Endothelial cell of umbilical vein (primary cell): Measurements from ENCODE around the gene KAZN. TPM values are rescaled to one million over a fixed set of nuclear protein-coding genes. Genes with fewer than 3 reads are reported as not detected.

Source experiments
- BruUV-seq: library from RNA; stranded (reverse); fragments of 400-500 nt; replicated peaks from 2 replicates; lab custom pipeline; 2021; lab: Mats Ljungman, UMichigan
- CTCF ChIA-PET: fragments of 300-600, 350-600 bp; sonication (Branson Sonifier 250); formaldehyde crosslinking; loops from one replicate; lab custom pipeline; 2021; ENCODE audit warnings: antibody characterized with exemption, inconsistent platforms; lab: Charles Lee
- POLR2A ChIA-PET: fragments of 300-600, 350-600 bp; sonication (Branson Sonifier 250); formaldehyde crosslinking; loops from one replicate; lab custom pipeline; 2021; ENCODE audit warnings: antibody characterized with exemption, inconsistent platforms; lab: Charles Lee
- DNase-seq: peaks from one replicate; pipeline ENCODE4 v3.0.0-alpha.2; 2011; ENCODE audit warnings: low read depth, low spot score
- FAIRE-seq: peaks from 2 replicates; lab custom pipeline; 2011; peaks lifted over from hg19 to GRCh38; lab: Jason Lieb, UNC
- H2AFZ ChIP-seq: 2 replicates; pipeline ENCODE4 v1.6.0; 2012; ENCODE audit warnings: low read depth, low read length, control low read depth, inconsistent platforms
- H3K27ac ChIP-seq: 2 replicates; pipeline ENCODE4 v1.5.1; 2011; ENCODE audit warnings: low read depth, mild to moderate bottlenecking, control low read depth, low read length, moderate library complexity; ENCODE audit not compliant: insufficient read depth
- H3K27me3 ChIP-seq, 2 experiments: 2 replicates each; pipeline versions ENCODE4 v1.6.0 to v1.6.1; 2011; ENCODE audit warnings: low read length in 2 of 2, mixed read lengths in 1 of 2; ENCODE audit not compliant: control insufficient read depth in 2 of 2, insufficient read depth in 2 of 2
- H3K36me3 ChIP-seq, 2 experiments: 2 replicates in 1 of 2; 3 replicates in 1 of 2; pipeline ENCODE4 v1.5.1; 2011; ENCODE audit warnings: low read length in 2 of 2, mild to moderate bottlenecking in 1 of 2, moderate library complexity in 1 of 2; ENCODE audit not compliant: control insufficient read depth in 2 of 2, insufficient read depth in 2 of 2; ENCODE audit errors: extremely low read depth in 1 of 2
- H3K4me1 ChIP-seq: 3 replicates; pipeline ENCODE4 v1.5.1; 2011; ENCODE audit warnings: mild to moderate bottlenecking, low read length; ENCODE audit not compliant: control insufficient read depth, insufficient read depth; ENCODE audit errors: extremely low read depth
- H3K4me2 ChIP-seq: 2 replicates; pipeline ENCODE4 v1.6.1; 2011; ENCODE audit warnings: low read length, control low read depth, mixed read lengths; ENCODE audit not compliant: insufficient read depth
- H3K4me3 ChIP-seq, 3 experiments: fragments of 200-600 bp in 1 of 3; sonication (generic), shearing (Covaris generic) in 1 of 3; replicated peaks in 1 of 3; 2 replicates each; pipeline ENCODE4 v1.5.1; 2011 to 2016; ENCODE audit warnings: control low read depth in 3 of 3, low read length in 3 of 3, mild to moderate bottlenecking in 2 of 3, inconsistent platforms in 1 of 3, low read depth in 1 of 3, moderate library complexity in 1 of 3; ENCODE audit not compliant: insufficient read depth in 1 of 3
- H3K79me2 ChIP-seq: 2 replicates; pipeline ENCODE4 v1.6.0; 2012; ENCODE audit warnings: low read length, inconsistent platforms; ENCODE audit not compliant: control insufficient read depth, insufficient read depth
- H3K9ac ChIP-seq: replicated peaks from 2 replicates; pipeline ENCODE3; 2011; ENCODE audit warnings: low read length, control low read depth; ENCODE audit not compliant: insufficient read depth; ENCODE audit errors: extremely low read depth
- H3K9me1 ChIP-seq: replicated peaks from 3 replicates; pipeline ENCODE4 v1.6.0; 2011; ENCODE audit warnings: mild to moderate bottlenecking, low read length; ENCODE audit not compliant: control insufficient read depth, insufficient read depth; ENCODE audit errors: extremely low read depth
- H3K9me3 ChIP-seq: replicated peaks from 2 replicates; pipeline ENCODE4 v1.5.1; 2012; ENCODE audit warnings: low read length, inconsistent platforms; ENCODE audit not compliant: control insufficient read depth, insufficient read depth
- H4K20me1 ChIP-seq: replicated peaks from 2 replicates; pipeline ENCODE3; 2011; ENCODE audit warnings: mild to moderate bottlenecking, low read length; ENCODE audit not compliant: control insufficient read depth, insufficient read depth; ENCODE audit errors: extremely low read depth
- CTCF ChIP-seq, 2 donors: IDR thresholded peaks; 1 replicate in 1 of 2; 2 replicates in 1 of 2; pipeline ENCODE4 v1.5.1; 2011; ENCODE audit warnings: low read length in 2 of 2, mild to moderate bottlenecking in 2 of 2, moderate library complexity in 2 of 2, control low read depth in 1 of 2, inconsistent platforms in 1 of 2, low read depth in 1 of 2; ENCODE audit not compliant: insufficient read depth in 1 of 2; ENCODE audit errors: extremely low read depth in 1 of 2
- EZH2 ChIP-seq: IDR thresholded peaks from 2 replicates; pipeline ENCODE4 v1.6.1; 2012; ENCODE audit warnings: borderline replicate concordance, low read depth, mild to moderate bottlenecking, moderate library complexity, low read length, inconsistent platforms; ENCODE audit not compliant: severe bottlenecking
- FOS ChIP-seq: IDR thresholded peaks from 2 replicates; pipeline ENCODE4 v1.6.1; 2011; ENCODE audit warnings: mild to moderate bottlenecking, low read length, moderate library complexity, borderline replicate concordance; ENCODE audit not compliant: insufficient read depth
- GATA2 ChIP-seq: IDR thresholded peaks from 2 replicates; pipeline ENCODE4 v1.7.0; 2011; ENCODE audit warnings: low read depth, mild to moderate bottlenecking, moderate library complexity, mixed read lengths, low read length; ENCODE audit not compliant: insufficient read length, insufficient read depth
- JUN ChIP-seq: IDR thresholded peaks from 2 replicates; pipeline ENCODE4 v1.6.1; 2011; ENCODE audit warnings: borderline replicate concordance, low read depth; ENCODE audit not compliant: insufficient read length, insufficient read depth
- MAX ChIP-seq: IDR thresholded peaks from 2 replicates; pipeline ENCODE4 v1.6.1; 2011; ENCODE audit not compliant: insufficient read depth, insufficient read length
- MYC ChIP-seq: IDR thresholded peaks from one replicate; pipeline ENCODE4 v1.6.1; 2011; ENCODE audit warnings: mild to moderate bottlenecking, low read depth, low read length
- POLR2A ChIP-seq: IDR thresholded peaks from 2 replicates; pipeline ENCODE4 v1.6.1; 2012; ENCODE audit warnings: low read depth, mild to moderate bottlenecking, control low read depth, low read length
- POLR2AphosphoS5 ChIP-seq: IDR thresholded peaks from 2 replicates; pipeline ENCODE4 v1.6.1; 2012; ENCODE audit warnings: low read depth, mild to moderate bottlenecking, control low read depth, low read length, moderate library complexity; ENCODE audit not compliant: insufficient read depth
- dilution Hi-C: fragments of 300-500 bp; cut with MboI; formaldehyde crosslinking; loops from one replicate; pipeline ENCODE4 v1.15.0; 2019; ENCODE audit warnings: low sequenced_read_pairs; ENCODE audit not compliant: extremely low pct_ligation_motif_present
- intact Hi-C: fragments of 100-400 bp; cut with micrococcal nuclease; formaldehyde crosslinking; loops from one replicate; pipeline ENCODE4 v1.10.0; 2022
- polyA plus RNA-seq, 4 experiments: library from polyadenylated mRNA; depleted of rRNA in 3 of 4; stranded (reverse) in 3 of 4; unstranded in 1 of 4; fragments of >200 nt; gene quantifications; 2 replicates each; pipeline versions ENCODE4 v1.2.1 to v1.2.3, GENCODE V29; 2011 to 2012; ENCODE audit warnings: missing spikeins in 1 of 4
- total RNA-seq: library from RNA; stranded (reverse); gene quantifications from 2 replicates; pipeline ENCODE4 v1.2.3, GENCODE V29; 2021

Gene KAZN
- total and polyA plus RNA-seq, 2 donors (not counting 3 experiments of a cell fraction or from before 2014, with no cell fraction given), result 1.6 to 5.8 TPM

DNA sequence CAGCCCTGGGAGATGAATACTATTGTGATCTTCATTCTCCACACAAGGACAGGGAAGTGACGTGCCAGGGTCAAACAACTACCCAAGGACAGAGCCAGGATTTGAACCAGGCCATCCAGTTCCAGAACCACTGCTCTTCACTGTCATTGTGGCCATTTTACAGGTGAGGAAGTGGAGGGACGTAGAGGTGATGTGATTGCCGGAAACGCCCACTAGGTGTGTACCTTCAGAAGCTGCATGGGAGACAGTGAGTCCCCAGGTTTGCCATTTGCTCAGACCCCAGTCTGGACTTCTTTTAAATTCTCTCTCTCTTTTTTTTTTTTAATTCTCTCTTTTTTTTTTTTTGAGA, 347.5 kb downstream of the KAZN start:
- no peaks in the 10 kb centered on the region for H4K20me1 ChIP-seq
- no peak for FAIRE-seq
- no peak for DNase-seq
- H3K27ac ChIP-seq, result no peak overlapping the region
- dilution Hi-C loops (no loop called here), intact Hi-C loops (no loop called here)
- no peaks in the 10 kb centered on the region for H3K27me3 ChIP-seq
- no peak for TF ChIP-seq CTCF (IDR thresholded peaks at IDR 0.05; ENCODE audit: extremely low read depth in 1 of 2, insufficient read depth in 1 of 2, low read depth in 1 of 2, low read length in 2 of 2)
- TF ChIP-seq POLR2A, result no peak
- no peak for TF ChIP-seq MAX
- no peak for TF ChIP-seq GATA2
- TF ChIP-seq MYC, result no peak
- TF ChIP-seq POLR2AphosphoS5, result no peak
- no peak for TF ChIP-seq FOS
- TF ChIP-seq JUN, result no peak
- no peak for TF ChIP-seq EZH2
- peaks cover 8% of the 10 kb centered on the region for H3K4me1 ChIP-seq
- no peak overlapping the region for H3K4me2 ChIP-seq
- H3K36me3 ChIP-seq, result no peaks in the 10 kb centered on the region
- H2AFZ ChIP-seq, result no peak overlapping the region
- BruUV-seq, result no TSS peak
- H3K9ac ChIP-seq, result no peak overlapping the region
- ChIA-PET POLR2A (no interaction called here), CTCF (no interaction called here)
- no peak overlapping the region for H3K4me3 ChIP-seq
- no peaks in the 10 kb centered on the region for H3K79me2 ChIP-seq
- no peaks in the 10 kb centered on the region for H3K9me1 ChIP-seq
- no peaks in the 10 kb centered on the region for H3K9me3 ChIP-seq
